Activated CD8-positive, alpha-beta memory T cell treated with anti-CD3 and anti-CD28 coated beads for 48 hours (primary cell): ENCODE results near the gene ISG15.
"Not testable (repeated sequence)": the region's sequence is repeated elsewhere in the genome, so short reads cannot be mapped to it uniquely, and the experiment has no call there.

Experiments used
- DNase-seq, 3 experiments: peaks; one replicate each; pipeline ENCODE4 v3.0.0-alpha.2; 2020; ENCODE audit warnings: low read depth in 2 of 3, low spot score in 2 of 3

ISG15 gene

GRCh38 chr1:1026599-1027413, 13.5 kb downstream of the ISG15 start:
- DNase-seq: no peak

- no peak for DNase-seq
Observed at GRCh38 chr1:1027791-1028190, 14.5 kb downstream of the ISG15 start.

GRCh38 chr1:1030867-1031658, 17.8 kb downstream of the ISG15 start:
- not testable (repeated sequence) for DNase-seq

GRCh38 chr1:1031659-1032235, 18.4 kb downstream of the ISG15 start:
- DNase-seq: no peak

DNA sequence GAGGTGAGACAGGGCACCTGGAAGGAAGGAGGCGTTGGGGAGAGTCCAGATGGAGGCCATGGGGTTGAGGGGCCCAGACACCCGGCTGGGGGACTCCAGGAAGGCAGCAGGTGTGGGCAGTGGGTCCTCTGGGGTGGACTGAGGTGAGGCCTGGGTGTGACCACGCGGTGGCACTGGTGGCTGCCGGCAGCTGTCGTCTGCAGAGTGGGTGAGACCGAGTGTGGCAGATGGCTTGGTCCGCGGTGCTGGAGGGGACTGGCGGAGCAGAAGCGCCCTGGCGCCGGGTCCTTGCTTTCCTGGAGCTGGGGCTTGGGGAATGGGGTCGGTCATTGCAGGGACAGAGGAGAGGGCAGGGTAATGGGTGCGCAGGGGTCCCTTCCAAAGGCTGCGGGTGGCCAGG, 19.1 kb downstream of the ISG15 start:
- DNase-seq: no peak

GRCh38 chr1:1033009-1033587, 19.8 kb downstream of the ISG15 start:
- peak; percentile 76 to 86 (median 81) for DNase-seq

- no peak for DNase-seq
Observed at GRCh38 chr1:1033731-1034438, 20.6 kb downstream of the ISG15 start.

DNA sequence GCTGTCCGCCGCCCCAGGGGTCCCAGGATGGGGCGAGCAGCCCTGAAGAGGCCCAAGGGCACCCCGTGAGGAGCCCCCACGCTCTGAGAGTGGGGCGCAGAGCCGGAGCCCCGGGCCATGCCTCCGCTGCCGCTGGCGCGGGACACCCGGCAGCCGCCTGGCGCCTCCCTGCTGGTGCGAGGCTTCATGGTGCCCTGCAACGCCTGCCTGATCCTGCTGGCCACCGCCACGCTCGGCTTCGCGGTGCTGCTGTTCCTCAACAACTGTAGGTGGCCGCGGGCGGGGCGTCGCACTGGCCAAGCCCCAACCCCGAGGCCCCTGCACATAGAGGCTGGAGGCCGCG, 21.1 kb downstream of the ISG15 start:
- DNase-seq: no peak

GRCh38 chr1:1035291-1035943, 22.1 kb downstream of the ISG15 start:
- no peak for DNase-seq

GRCh38 chr1:1037366-1038327, 24.4 kb downstream of the ISG15 start:
- DNase-seq: no peak

- no peak for DNase-seq
Observed at GRCh38 chr1:1038694-1039093, 25.4 kb downstream of the ISG15 start.

DNA sequence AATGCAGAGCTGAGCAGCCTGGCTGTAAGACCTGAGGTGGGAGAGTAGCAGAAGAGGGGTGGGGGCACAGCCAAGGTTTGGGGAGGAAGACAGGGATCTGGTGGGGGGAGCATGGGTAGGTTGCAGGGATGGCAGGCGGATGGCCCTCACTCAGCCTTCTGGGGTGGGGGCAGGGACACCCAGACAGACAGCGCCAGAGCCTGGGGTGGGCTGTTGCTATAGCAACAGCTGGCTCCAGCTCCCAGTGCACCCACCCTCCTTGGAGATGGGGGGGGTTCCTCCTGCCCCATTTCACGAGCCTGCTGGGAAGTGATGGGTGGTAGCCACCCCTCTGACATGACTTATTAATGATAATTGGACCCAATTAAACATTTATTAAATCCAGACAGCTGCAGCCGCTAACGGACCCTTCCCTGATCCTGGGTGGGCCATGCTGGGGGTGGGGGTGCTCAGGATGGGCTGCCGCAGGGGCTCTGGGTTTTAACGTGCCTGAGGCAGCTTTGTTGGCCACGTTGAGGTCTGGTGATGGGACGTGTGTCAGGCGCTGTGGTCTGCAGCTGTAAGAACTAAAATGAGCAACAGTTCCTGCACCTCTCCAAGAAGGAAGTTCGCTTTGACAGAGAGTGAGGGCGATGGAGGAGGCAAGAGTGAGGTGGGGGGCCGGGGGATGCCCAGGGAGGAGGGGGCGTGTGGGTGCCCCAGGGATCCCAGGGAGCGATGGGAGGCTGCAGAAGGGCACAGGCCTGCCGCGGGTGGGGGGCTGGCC, 26.0 kb downstream of the ISG15 start:
- DNase-seq: no peak

DNA sequence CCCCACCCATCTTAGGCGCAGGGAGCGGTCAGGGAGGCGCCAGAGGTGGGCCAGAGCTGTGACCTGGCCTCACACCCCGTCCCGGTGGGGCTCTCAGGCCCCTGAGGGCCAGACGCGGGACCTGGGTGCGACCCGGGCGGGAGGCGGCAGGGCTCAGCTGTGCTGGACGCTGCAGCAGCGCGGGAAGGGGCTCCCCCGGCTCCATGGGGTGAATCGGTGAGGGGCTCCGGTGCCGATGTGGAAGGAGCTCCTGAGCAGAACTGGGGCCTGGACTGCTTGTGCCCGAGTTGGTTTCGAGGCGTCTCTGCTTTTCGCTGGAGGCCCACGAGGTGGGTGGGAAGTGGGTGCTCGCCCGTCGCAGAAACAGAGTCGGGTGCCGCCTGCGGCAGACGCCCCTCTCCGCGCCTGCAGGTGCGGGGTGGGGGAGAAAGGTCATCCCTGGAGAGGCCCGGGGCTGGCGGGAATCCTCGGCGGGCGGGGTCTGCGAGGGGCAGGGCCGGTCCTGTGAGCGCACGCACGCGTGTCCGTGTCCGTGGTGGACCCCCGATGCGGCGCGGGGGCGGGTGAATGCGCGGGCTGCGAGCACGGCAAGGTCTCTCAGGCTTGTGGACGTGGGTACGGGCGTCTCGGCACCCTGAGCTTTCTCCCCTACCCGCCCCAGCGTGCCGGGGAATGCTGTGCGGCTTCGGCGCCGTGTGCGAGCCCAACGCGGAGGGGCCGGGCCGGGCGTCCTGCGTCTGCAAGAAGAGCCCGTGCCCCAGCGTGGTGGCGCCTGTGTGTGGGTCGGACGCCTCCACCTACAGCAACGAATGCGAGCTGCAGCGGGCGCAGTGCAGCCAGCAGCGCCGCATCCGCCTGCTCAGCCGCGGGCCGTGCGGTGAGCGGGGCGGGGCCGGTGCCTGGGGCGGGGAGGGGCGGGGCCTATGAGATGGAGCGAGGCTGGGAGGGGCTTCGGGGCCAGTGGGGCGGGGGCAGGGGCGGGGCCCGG, 27.0 kb downstream of the ISG15 start:
- DNase-seq: peak in 2 of 3 experiments; percentile 41 to 66

DNA sequence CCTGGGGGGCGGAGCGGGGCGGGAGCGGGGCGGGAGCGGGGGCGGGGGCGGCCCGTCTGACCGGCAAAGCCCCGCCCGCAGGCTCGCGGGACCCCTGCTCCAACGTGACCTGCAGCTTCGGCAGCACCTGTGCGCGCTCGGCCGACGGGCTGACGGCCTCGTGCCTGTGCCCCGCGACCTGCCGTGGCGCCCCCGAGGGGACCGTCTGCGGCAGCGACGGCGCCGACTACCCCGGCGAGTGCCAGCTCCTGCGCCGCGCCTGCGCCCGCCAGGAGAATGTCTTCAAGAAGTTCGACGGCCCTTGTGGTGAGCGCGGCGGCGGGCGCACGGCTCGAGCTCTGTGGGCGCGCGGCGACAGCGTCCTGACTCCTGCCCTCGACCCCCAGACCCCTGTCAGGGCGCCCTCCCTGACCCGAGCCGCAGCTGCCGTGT, 27.8 kb downstream of the ISG15 start:
- DNase-seq: no peak

- DNase-seq: no peak
Observed at GRCh38 chr1:1041873-1042272, 28.6 kb downstream of the ISG15 start.

DNA sequence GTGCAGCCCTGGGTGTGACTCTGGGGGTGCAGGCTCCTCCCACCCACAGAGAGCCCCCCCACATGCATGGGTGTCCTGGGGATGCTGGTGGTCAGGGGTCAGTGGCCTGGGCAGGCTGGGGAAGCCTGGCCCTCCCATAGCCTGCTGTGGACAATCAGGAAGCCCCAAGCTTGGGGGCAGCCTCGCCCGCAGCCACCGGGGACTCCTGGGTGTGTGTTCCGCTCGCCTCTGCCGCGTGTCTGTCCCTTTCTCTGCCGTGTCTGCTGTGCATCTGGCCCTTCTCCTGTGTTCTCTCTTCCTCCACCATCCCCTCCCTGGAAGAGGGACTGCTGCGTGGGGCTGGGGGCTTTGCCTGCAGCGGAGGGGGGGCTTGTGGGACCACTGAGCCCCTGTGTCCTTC, 29.5 kb downstream of the ISG15 start:
- no peak for DNase-seq

- DNase-seq: no peak
Observed at GRCh38 chr1:1043411-1043810, 30.1 kb downstream of the ISG15 start.
